C4-2B (cell line): ENCODE results near the gene LRMDA.

Experiments
- H3K27ac ChIP-seq: fragments of 450-650 bp; 2 replicates; pipeline ENCODE4 v1.5.1; 2017
- ZFX ChIP-seq: fragments of 450-650 bp; IDR thresholded peaks from 2 replicates; pipeline ENCODE4 v1.6.1; 2017
- TF ChIP-seq, protein P1 (sequence below): fragments of 450-650 bp; conservative IDR thresholded peaks from 2 replicates; pipeline ENCODE4 v1.5.1; 2017; ENCODE audit warnings: mild to moderate bottlenecking

Gene LRMDA

DNA sequence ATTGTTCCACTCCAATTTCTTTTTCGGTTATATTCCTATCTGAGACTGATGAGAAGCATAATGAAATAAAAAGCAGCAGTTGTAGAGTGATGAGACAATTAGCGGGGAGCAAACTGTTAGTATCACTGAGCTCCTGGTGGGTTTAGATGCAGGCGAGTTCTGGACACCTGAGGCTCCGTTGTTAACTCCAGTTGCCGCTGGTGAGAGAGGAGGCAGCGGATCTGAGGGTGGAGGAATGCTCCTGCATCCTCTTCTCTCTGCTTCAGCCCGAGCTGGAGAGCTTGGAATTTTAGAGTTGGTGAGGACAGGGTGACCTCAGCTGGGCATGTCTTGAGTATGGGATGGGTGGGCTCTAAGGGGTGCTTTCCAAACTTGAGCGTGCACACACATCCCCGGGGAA is 31.4 kb downstream of the LRMDA start:
- no peak overlapping the region for H3K27ac ChIP-seq
- TF ChIP-seq, protein P1, sequence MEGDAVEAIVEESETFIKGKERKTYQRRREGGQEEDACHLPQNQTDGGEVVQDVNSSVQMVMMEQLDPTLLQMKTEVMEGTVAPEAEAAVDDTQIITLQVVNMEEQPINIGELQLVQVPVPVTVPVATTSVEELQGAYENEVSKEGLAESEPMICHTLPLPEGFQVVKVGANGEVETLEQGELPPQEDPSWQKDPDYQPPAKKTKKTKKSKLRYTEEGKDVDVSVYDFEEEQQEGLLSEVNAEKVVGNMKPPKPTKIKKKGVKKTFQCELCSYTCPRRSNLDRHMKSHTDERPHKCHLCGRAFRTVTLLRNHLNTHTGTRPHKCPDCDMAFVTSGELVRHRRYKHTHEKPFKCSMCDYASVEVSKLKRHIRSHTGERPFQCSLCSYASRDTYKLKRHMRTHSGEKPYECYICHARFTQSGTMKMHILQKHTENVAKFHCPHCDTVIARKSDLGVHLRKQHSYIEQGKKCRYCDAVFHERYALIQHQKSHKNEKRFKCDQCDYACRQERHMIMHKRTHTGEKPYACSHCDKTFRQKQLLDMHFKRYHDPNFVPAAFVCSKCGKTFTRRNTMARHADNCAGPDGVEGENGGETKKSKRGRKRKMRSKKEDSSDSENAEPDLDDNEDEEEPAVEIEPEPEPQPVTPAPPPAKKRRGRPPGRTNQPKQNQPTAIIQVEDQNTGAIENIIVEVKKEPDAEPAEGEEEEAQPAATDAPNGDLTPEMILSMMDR = no peak
- no peak for TF ChIP-seq ZFX

DNA sequence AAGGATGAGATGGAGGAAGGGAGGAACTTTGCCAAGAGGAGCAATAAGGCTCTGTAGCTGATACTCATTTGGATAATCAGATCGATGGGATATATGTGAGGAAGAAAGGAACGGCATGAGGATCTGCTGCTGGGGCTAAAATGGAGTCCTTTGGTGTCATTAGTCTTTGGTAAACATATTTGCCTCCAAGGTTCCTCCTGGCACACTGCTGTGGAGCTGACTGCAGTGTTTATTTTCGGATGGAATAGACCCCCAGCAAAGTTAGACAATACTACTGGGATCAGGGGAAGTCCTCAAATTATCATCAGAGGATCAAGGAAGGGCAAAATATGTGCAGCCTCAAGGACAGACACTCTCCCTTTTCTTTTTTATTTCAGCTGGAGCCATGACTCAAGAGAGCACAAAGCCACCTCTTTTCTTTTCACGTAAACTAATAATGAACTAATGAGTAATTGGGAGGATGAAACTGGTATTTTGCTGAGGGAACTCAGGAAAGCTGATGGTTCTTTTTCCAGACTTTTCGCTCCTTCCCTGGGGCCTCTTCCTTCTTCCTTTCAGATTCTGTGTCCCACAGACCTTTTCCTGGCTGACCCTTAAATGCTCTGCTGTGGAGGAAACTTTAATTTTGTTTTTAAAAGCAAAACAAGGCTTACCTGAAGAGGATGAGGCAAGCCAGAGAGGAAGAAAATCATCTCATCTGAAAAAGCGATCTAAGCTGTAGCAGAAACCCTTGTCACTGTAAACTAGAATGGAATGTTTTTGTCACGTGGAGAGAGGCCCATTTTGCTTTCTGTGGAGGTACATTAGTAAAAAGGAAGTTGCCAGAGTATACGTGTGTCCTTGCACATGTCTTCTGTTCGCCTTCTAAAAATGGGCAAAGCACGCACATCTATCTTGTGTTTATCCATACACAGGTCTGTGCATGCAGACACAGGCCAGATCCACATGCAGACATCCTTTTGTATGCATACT is 33.3 kb downstream of the LRMDA start:
- TF ChIP-seq, protein P1 = no peak
- no peak for TF ChIP-seq ZFX
- no peak overlapping the region for H3K27ac ChIP-seq

DNA sequence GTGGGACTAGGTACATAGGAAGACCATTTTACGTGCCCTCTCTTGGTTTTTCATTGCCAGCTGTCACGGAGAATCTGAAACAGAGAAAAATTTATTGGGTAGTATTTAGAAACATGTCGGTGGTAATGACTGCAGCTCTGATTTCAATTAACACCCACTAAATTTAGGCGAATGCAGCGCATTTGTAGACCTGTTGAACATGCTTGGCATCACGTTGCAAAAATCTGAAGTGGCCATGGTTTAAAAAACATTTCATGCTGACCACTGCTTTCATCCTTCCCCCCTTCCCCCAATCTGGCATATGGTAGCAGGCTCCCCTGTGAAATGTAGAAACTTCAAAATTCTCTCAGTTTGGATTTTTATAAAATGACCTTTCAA is 34.0 kb downstream of the LRMDA start:
- TF ChIP-seq, protein P1 = no peak
- no peak for TF ChIP-seq ZFX
- H3K27ac ChIP-seq = no peak overlapping the region

DNA sequence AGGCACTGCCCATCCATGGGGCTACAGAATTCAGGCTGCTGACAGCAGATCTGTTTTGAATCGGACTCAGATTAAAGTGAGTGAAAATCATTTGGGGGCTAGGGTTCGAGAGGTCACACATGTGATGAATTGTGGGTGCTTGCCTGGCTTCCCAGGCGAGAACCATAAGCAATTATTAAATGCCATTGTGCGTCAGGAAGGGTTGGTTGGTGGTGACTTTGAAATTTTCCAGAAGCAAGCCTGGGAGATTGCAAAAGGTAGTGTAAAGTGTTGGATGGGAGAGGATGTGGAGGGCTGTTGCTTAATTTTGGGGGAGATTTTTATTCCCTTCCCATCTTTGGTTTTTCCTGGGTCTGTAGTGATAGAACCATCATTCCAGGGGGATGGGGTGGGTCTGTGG is 34.6 kb downstream of the LRMDA start:
- no peak overlapping the region for H3K27ac ChIP-seq
- no peak for TF ChIP-seq ZFX
- TF ChIP-seq, protein P1 = no peak

DNA sequence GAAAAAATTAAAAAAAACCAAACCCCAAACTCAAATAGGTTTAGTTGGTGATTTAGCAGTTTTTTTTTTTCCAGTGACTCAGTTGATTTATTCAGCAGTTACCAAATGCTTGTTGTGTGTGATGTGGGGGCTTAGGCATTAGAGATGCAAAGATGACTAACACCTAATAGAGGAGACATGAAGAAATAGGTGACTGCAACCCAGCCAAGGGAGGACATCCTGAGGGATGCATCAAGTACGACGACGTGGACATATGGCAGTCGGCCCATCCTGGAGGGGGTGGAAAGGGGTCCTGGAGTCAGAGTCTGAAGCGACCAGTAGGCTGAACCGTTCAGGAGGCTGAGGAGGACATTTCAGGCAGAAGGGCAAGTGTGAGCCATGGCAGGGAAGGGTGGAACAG is 35.5 kb downstream of the LRMDA start:
- no peak overlapping the region for H3K27ac ChIP-seq
- TF ChIP-seq ZFX = no peak
- TF ChIP-seq, protein P1 = no peak

GRCh38 chr10:75468612-75469005 is 37.2 kb downstream of the LRMDA start:
- TF ChIP-seq, protein P1 = no peak
- no peak for TF ChIP-seq ZFX
- H3K27ac ChIP-seq = no peak overlapping the region

- no peak overlapping the region for H3K27ac ChIP-seq
- TF ChIP-seq, protein P1 = no peak
- no peak for TF ChIP-seq ZFX
Observed at GRCh38 chr10:75469006-75469616, 37.7 kb downstream of the LRMDA start.
